ENCODE data around the gene RASSF5.
"Not testable (repeated sequence)": the region's sequence is repeated elsewhere in the genome, so short reads cannot be mapped to it uniquely, and the experiment has no call there.

RASSF5 gene

DNA sequence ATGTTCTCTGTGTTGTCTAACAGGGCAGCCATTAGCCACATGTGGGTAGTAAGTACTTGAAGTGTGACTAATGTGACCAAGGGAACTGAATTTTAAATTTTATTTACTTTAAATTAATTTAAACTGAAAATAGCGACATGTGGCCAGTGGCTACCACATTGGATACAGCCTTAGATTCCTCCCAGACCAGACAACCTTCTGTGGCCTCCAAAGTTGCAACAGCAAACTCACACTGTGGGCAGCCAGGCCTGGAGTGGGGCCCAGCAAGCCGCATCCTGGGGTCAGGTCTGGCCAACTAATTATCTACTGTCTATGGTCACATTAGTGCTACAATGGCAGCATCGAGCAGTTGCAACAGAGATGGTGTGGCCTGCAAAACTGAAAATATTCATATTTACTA, 93.2 kb downstream of the RASSF5 start:
- in situ Hi-C loops (cut with MboI; ENCODE audit: low sequenced_read_pairs, unreplicated experiment) = no loop called here
- no peak for TF ChIP-seq CTCF (IDR thresholded peaks at IDR 0.05; ENCODE audit: borderline replicate concordance, control extremely low read depth, extremely low read depth, insufficient read depth, missing control alignments)
- DNase-seq (ENCODE audit: low spot score) = no peak

DNA sequence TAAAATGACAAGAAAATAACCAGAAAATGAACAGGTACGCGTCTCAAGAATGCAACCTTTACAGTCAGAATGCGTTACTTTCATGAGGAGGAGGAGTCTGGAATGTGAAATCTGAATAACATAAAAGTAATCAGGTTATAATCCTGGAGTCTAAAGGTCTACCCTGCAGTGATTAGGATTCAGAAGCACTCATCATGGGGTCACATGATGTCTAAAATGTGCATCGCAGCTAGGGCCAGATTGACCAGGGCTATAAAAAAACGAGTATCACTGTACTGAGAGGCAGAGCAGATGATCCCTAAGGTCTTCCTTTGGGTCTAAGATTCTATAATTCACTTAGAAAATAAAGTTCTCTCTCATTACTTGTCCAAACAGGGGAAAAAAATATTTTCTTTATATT, 97.5 kb downstream of the RASSF5 start:
- in situ Hi-C loops (cut with MboI; ENCODE audit: low sequenced_read_pairs, unreplicated experiment) = no loop called here
- DNase-seq (ENCODE audit: low spot score) = no peak
- TF ChIP-seq CTCF (IDR thresholded peaks at IDR 0.05; ENCODE audit: borderline replicate concordance, control extremely low read depth, extremely low read depth, insufficient read depth, missing control alignments) = no peak

DNA sequence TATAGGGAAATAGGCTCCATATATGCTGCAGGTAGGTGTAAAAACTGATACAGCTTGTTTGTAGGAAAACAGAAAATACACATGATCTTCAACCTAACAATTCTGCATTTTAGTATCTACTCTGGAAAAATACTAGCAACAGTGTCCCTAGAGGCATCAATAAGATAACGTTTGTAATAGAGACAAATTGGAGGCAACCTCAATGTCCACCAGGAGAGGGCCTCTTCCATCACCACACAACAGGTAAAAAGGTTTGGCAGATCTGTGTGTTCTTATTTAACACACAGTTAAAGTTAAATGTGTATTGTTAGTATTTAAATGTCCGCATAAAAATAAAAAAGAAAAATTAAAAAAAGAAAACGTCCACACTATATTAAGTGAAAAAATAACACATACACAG, 99.5 kb downstream of the RASSF5 start:
- no peak for DNase-seq (ENCODE audit: low spot score)
- in situ Hi-C loops (cut with MboI; ENCODE audit: low sequenced_read_pairs, unreplicated experiment) = no loop called here
- no peak for TF ChIP-seq CTCF (IDR thresholded peaks at IDR 0.05; ENCODE audit: borderline replicate concordance, control extremely low read depth, extremely low read depth, insufficient read depth, missing control alignments)

GRCh38 chr1:206608108-206608698, 100.9 kb downstream of the RASSF5 start:
- peak; percentile 72 for TF ChIP-seq CTCF (IDR thresholded peaks at IDR 0.05; ENCODE audit: borderline replicate concordance, control extremely low read depth, extremely low read depth, insufficient read depth, missing control alignments)
- DNase-seq (ENCODE audit: low spot score) = peak; percentile 50
- in situ Hi-C loops (cut with MboI; ENCODE audit: low sequenced_read_pairs, unreplicated experiment) = no loop called here

DNA sequence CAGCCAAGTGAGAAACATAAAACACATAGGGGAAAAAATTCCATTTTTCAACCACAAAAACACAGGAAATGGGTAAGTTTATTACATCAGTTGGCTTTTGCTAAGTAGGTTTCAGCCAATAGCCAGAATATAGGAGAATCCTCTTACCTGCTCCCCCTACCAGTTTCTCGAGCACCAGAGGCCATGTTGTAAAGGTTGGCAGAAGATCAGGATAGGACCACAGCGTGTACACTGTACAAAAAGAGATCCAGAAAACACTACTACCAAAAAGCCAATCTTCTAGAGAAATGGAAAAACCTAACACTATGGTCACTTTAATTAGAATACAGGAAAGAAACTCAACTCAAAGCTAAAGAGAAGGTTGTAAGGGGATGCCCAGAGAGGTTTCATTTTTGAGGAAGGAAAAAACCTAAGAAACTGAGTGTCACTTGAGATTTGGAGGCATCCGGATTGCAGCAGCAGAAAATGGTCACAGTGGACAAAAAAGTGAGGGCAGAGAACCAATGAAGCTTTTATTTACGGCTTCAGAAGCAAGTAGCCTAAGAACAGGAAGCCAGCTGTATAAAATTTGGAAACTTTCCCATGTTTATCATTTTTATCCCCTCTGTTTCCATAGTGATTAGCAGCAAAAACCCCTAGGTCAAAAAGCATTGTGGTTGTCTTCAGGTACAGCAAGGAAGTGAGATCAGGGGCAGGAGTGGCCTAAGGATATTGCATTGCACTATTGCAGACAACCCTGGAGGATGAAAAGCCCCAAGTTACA, 102.1 kb downstream of the RASSF5 start:
- DNase-seq (ENCODE audit: low spot score) = peak; percentile 56
- no peak for TF ChIP-seq CTCF (IDR thresholded peaks at IDR 0.05; ENCODE audit: borderline replicate concordance, control extremely low read depth, extremely low read depth, insufficient read depth, missing control alignments)
- in situ Hi-C loops (cut with MboI; ENCODE audit: low sequenced_read_pairs, unreplicated experiment) = no loop called here

DNA sequence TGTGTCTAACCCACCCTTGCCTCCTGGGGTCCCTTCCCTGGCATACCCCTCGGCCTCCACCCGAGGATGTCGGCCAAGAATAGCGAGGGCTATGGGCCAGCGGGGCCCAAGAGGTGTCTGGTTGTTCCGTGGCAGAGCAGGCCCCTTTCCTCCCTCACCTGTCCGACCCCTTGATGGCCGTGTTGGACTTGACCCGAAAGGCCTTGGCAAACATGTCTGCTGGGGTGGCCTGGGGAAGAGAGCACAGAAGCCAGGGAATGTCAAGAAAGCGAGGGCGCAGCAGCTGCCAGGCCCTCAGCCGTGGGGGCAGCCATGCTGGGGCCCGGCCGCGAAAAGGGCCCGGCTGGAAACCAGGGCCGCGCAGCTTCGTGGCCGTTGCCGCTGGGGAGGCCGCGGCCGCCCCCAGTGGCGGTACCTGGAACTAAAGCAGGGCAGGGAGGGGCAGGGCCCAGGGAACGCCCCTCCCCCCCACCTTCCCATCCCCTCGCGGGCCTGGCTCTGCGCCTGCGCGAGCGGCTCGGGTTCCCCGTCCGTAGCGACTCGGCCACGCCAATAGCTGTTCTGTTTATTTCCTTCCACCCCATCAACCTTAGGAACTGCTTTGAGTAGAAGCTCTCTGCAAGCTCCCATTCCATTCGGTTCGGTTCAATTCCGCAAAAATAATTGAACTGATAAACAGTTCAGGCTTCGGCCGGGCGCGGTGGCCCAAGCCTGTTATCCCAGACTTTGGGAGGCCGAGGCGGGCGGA, 105.0 kb downstream of the RASSF5 start, which contains the start of gene EIF2D:
EIF2D (minus strand) TSS at position 337 of the 748 bp plus-strand sequence; CDS start at position 214, 123 bp downstream.
- TF ChIP-seq CTCF (IDR thresholded peaks at IDR 0.05; ENCODE audit: borderline replicate concordance, control extremely low read depth, extremely low read depth, insufficient read depth, missing control alignments) = peak; percentile 98
- DNase-seq (ENCODE audit: low spot score) = peak; percentile 100
- in situ Hi-C loops (cut with MboI; ENCODE audit: low sequenced_read_pairs, unreplicated experiment) = no loop called here

DNA sequence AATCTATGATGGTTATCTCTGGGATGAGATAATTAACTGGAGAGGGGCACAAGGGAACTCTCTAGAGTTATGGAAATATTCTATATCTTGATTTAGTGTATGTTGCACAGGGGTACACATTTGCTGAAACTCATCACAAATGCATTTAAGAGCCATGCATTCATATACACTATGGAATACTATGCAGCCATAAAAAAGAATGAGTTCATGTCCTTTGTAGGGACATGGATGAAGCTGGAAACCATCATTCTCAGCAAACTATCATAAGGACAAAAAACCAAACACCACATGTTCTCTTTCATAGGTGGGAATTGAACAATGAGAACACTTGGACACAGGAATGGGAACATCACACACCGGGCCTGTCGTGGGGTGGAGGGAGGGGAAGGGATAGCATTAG, 119.1 kb downstream of the RASSF5 start:
- in situ Hi-C loops (cut with MboI; ENCODE audit: low sequenced_read_pairs, unreplicated experiment); DNase-seq (ENCODE audit: low spot score): not testable (repeated sequence)
